ENCODE results near the gene POLA2.

The POLA2 gene

DNA sequence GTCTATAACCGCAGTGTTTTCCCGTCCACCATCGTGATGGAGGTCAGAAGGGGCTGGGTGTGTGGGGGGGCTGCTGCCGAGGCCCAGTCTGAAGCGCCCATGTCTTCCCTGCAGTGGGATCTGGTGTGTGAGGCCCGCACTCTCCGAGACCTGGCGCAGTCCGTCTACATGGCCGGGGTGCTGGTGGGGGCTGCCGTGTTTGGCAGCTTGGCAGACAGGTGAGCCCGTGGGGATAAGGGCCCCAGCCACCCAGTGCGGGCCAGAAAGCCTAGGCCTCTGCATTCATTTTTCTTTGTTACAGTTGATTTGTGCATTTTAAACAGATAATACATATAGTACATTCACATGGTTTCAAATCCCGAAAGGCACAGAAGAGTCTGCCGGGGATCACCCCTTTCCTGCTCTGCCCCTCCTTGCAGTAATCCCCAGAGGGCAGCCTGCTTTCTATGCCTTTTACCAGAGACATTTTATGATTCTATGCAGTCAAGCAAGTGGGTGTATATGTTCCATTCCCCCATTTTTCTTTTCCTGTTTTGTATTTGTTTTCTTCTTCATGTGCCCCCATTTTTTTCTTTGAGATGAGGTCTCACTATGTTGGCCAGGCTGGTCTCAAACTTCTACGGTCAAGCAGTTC lies 47.4 kb upstream of the POLA2 start:
- TF ChIP-seq ARNTL (CRISPR knock-in tag; IDR thresholded peaks at IDR 0.05; ENCODE audit: borderline replicate concordance, low read depth) (no peak), ZNF565 (CRISPR knock-in tag; conservative IDR thresholded peaks at IDR 0.05; ENCODE audit: low read depth) (no peak), ZC3H10 (CRISPR knock-in tag; IDR thresholded peaks at IDR 0.05) (no peak), ESRRG (CRISPR knock-in tag; IDR thresholded peaks at IDR 0.05) (no peak)
- ATAC-seq, result no peak; the same call in 2 of the 3 replicates

DNA sequence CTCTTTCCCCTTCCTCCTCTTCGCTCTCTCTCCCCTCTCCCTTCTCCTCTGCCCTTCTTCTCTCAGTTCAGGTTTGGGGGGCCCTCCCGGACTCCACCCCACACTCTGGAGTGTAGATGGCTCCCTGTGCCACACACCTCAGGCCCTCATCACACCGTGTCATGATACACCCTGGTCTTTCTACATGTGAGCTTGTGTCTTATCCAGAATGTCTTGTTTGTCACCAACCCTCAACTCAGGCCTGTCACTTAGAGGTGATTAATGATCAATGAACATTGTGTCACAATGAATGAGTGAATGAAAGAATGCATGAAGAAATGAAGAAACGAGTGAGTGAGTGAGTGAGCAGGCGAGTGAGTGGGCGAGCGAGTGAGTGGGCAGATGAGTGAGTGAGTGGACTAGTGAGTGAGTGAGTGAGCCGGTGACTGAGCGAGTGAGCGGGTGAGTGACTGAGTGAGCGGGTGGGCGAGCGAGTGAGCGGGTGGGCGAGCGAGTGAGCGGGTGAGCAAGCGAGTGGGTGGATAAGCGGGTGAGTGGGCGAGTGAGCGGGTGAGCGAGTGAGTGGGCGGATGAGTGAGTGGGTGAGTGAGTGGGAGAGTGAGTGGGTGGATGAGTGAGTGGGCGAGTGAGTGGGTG lies 46.2 kb upstream of the POLA2 start:
- ATAC-seq, result no peak
- TF ChIP-seq GLIS3 (CRISPR knock-in tag; IDR thresholded peaks at IDR 0.05), result no peak
- TF ChIP-seq, protein P1, sequence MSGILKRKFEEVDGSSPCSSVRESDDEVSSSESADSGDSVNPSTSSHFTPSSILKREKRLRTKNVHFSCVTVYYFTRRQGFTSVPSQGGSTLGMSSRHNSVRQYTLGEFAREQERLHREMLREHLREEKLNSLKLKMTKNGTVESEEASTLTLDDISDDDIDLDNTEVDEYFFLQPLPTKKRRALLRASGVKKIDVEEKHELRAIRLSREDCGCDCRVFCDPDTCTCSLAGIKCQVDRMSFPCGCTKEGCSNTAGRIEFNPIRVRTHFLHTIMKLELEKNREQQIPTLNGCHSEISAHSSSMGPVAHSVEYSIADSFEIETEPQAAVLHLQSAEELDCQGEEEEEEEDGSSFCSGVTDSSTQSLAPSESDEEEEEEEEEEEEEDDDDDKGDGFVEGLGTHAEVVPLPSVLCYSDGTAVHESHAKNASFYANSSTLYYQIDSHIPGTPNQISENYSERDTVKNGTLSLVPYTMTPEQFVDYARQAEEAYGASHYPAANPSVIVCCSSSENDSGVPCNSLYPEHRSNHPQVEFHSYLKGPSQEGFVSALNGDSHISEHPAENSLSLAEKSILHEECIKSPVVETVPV (CRISPR knock-in tag; IDR thresholded peaks at IDR 0.05), result no peak
- TF ChIP-seq, protein P2, sequence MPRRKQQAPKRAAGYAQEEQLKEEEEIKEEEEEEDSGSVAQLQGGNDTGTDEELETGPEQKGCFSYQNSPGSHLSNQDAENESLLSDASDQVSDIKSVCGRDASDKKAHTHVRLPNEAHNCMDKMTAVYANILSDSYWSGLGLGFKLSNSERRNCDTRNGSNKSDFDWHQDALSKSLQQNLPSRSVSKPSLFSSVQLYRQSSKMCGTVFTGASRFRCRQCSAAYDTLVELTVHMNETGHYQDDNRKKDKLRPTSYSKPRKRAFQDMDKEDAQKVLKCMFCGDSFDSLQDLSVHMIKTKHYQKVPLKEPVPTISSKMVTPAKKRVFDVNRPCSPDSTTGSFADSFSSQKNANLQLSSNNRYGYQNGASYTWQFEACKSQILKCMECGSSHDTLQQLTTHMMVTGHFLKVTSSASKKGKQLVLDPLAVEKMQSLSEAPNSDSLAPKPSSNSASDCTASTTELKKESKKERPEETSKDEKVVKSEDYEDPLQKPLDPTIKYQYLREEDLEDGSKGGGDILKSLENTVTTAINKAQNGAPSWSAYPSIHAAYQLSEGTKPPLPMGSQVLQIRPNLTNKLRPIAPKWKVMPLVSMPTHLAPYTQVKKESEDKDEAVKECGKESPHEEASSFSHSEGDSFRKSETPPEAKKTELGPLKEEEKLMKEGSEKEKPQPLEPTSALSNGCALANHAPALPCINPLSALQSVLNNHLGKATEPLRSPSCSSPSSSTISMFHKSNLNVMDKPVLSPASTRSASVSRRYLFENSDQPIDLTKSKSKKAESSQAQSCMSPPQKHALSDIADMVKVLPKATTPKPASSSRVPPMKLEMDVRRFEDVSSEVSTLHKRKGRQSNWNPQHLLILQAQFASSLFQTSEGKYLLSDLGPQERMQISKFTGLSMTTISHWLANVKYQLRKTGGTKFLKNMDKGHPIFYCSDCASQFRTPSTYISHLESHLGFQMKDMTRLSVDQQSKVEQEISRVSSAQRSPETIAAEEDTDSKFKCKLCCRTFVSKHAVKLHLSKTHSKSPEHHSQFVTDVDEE (CRISPR knock-in tag; IDR thresholded peaks at IDR 0.05), result no peak

DNA sequence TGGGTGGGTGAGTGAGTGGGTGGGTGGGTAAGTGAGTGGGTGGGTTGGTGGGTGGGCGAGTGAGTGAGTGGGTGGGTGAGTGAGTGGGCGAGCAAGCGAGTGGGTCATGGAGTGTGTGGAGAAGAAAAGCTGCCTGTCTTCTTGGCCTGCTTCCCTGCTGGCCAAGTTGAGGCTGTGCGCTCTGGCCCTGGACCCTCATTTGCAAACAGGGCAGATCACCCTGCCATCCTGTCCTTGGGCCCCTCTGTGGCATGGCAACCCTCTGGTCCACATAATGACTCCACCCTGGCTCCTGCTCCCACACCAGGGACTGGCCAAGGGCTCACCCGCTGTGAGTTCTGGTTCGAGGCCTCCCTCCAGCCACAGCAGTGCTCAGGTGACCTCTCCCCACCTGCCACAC lies 44.9 kb upstream of the POLA2 start:
- TF ChIP-seq TOX (CRISPR knock-in tag; IDR thresholded peaks at IDR 0.05; ENCODE audit: borderline replicate concordance) (no peak), ZC3H10 (CRISPR knock-in tag; IDR thresholded peaks at IDR 0.05) (no peak), ZNF565 (CRISPR knock-in tag; conservative IDR thresholded peaks at IDR 0.05; ENCODE audit: low read depth) (no peak), GLIS3 (CRISPR knock-in tag; IDR thresholded peaks at IDR 0.05) (no peak), TCF4 (CRISPR knock-in tag; IDR thresholded peaks at IDR 0.05; ENCODE audit: borderline replicate concordance) (no peak), ZNF8 (CRISPR knock-in tag; IDR thresholded peaks at IDR 0.05) (no peak), ISL1 (CRISPR knock-in tag; IDR thresholded peaks at IDR 0.05) (no peak), PPARA (CRISPR knock-in tag; IDR thresholded peaks at IDR 0.05; ENCODE audit: borderline replicate concordance) (no peak), ARNTL (CRISPR knock-in tag; IDR thresholded peaks at IDR 0.05; ENCODE audit: borderline replicate concordance, low read depth) (no peak), SNAI2 (CRISPR knock-in tag; IDR thresholded peaks at IDR 0.05) (no peak), BACH2 (CRISPR knock-in tag; IDR thresholded peaks at IDR 0.05; ENCODE audit: borderline replicate concordance) (no peak), OSR1 (CRISPR knock-in tag; IDR thresholded peaks at IDR 0.05) (no peak), ZFP30 (CRISPR knock-in tag; IDR thresholded peaks at IDR 0.05) (no peak), ZFP3 (CRISPR knock-in tag; IDR thresholded peaks at IDR 0.05) (no peak), RARB (CRISPR knock-in tag; IDR thresholded peaks at IDR 0.05) (no peak), ESRRG (CRISPR knock-in tag; IDR thresholded peaks at IDR 0.05) (no peak)
- TF ChIP-seq, protein P3, sequence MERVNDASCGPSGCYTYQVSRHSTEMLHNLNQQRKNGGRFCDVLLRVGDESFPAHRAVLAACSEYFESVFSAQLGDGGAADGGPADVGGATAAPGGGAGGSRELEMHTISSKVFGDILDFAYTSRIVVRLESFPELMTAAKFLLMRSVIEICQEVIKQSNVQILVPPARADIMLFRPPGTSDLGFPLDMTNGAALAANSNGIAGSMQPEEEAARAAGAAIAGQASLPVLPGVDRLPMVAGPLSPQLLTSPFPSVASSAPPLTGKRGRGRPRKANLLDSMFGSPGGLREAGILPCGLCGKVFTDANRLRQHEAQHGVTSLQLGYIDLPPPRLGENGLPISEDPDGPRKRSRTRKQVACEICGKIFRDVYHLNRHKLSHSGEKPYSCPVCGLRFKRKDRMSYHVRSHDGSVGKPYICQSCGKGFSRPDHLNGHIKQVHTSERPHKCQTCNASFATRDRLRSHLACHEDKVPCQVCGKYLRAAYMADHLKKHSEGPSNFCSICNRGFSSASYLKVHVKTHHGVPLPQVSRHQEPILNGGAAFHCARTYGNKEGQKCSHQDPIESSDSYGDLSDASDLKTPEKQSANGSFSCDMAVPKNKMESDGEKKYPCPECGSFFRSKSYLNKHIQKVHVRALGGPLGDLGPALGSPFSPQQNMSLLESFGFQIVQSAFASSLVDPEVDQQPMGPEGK (CRISPR knock-in tag; IDR thresholded peaks at IDR 0.05; ENCODE audit: borderline replicate concordance), result no peak
- TF ChIP-seq, protein P4, sequence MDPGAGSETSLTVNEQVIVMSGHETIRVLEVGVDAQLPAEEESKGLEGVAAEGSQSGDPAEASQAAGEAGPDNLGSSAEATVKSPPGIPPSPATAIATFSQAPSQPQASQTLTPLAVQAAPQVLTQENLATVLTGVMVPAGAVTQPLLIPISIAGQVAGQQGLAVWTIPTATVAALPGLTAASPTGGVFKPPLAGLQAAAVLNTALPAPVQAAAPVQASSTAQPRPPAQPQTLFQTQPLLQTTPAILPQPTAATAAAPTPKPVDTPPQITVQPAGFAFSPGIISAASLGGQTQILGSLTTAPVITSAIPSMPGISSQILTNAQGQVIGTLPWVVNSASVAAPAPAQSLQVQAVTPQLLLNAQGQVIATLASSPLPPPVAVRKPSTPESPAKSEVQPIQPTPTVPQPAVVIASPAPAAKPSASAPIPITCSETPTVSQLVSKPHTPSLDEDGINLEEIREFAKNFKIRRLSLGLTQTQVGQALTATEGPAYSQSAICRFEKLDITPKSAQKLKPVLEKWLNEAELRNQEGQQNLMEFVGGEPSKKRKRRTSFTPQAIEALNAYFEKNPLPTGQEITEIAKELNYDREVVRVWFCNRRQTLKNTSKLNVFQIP (CRISPR knock-in tag; IDR thresholded peaks at IDR 0.05; ENCODE audit: borderline replicate concordance, low read depth), result no peak
- TF ChIP-seq, protein P5, sequence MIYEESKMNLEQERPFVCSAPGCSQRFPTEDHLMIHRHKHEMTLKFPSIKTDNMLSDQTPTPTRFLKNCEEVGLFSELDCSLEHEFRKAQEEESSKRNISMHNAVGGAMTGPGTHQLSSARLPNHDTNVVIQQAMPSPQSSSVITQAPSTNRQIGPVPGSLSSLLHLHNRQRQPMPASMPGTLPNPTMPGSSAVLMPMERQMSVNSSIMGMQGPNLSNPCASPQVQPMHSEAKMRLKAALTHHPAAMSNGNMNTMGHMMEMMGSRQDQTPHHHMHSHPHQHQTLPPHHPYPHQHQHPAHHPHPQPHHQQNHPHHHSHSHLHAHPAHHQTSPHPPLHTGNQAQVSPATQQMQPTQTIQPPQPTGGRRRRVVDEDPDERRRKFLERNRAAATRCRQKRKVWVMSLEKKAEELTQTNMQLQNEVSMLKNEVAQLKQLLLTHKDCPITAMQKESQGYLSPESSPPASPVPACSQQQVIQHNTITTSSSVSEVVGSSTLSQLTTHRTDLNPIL (CRISPR knock-in tag; IDR thresholded peaks at IDR 0.05; ENCODE audit: low read depth), result no peak
- no peak for ATAC-seq

Measured in SK-N-SH treated with all-trans-retinoic acid at 6 μM for 48 hours (cell line).